NCI-H526 (cell line): ENCODE data around the gene MRTFB.
"Not testable (repeated sequence)": the region's sequence is repeated elsewhere in the genome, so short reads cannot be mapped to it uniquely, and the experiment has no call there.

Experiments used
- DNase-seq, 2 experiments: peaks; one replicate each; lab custom pipeline; 2025; lab: John Stamatoyannopoulos, UW

The MRTFB gene

GRCh38 chr16:14183962-14184361 lies 112.8 kb downstream of the MRTFB start:
- not testable (repeated sequence) for DNase-seq

- peak in 1 of 2 experiments; percentile 14 for DNase-seq
Observed at GRCh38 chr16:14186007-14186794, 115.1 kb downstream of the MRTFB start.

DNA sequence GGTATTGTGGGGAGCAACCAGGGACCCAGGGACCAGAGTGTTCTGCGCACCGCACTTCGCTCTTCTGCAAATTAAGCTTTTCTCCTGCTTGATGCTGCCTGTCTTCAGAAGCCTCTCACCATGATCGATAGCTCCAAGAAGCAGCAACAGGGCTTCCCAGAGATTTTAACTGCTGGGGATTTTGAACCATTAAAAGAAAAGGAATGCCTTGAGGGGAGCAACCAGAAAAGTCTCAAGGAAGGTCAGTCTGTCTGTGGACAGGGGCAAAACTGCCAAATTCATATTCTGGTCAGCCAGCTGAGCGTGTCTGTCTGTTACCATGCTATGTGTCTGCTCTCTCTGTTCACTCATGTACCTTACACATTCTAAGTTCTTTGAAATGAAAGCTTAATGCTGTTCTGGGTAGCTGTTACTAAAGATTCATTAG lies 115.7 kb downstream of the MRTFB start:
- no peak for DNase-seq

DNA sequence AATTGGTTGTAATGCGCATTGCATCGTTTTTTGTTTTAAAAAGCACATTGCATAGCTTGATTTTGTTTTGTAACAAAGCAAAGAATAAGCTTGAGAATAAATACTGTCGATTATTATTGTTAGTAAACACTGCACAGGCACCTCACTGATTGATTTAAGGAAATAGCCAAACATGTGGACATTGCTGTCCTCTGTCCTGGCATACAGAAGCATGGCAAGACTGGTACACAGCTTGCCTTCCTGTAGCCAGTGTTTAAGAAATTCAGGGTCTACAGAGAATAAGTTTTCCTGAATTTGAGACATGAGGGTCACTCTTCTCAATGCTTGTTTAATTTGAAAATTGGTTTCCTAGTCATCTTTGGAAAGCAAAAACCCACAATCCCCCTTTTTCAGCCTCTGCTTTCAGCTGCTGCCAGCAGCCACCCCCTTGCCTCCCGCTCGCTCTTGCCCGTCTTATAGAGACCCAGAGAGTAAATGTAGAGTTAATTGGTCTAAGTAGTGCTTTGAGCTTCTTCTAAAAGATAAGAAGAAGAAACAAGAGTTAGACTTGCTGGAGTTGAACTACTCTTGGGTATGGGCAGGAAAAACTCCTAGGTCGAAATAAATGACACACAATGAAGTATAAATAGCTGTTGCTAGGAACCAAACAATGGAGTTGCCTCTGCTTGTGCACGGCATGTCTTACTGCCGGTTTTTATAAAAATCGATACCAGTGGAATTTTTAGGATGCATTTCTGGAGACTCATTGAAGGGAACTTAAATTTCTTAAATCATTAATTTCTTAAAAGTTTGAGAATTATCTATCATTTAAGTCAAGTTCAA lies 116.6 kb downstream of the MRTFB start:
- no peak for DNase-seq

DNA sequence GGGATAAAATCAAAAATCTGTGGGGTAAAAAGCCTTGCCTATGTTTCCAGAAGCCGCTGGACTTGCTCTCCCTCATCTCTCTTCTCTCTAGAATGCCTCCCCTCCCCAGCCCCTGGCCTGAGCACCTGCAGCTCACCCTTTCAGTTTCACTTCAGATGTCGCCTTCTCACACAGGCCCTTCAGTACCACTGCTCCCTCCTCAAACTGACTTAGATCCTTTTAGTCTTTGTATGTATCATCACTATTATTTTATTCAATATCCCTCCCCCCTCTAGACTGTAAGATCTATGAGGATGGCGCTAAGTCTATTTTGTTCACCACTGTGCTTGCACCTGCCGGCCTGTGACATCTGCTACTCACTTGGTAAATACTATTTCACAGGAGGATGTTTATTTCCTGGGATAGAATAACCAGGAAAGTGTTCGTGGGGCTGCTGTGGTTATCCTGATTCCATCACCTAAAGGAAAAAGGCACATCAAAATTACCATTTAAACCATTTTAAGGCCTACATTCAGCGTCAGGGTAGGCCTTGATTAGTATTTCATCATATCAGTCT lies 122.3 kb downstream of the MRTFB start:
- DNase-seq, result no peak

GRCh38 chr16:14194721-14195120 lies 123.6 kb downstream of the MRTFB start:
- DNase-seq, result no peak

DNA sequence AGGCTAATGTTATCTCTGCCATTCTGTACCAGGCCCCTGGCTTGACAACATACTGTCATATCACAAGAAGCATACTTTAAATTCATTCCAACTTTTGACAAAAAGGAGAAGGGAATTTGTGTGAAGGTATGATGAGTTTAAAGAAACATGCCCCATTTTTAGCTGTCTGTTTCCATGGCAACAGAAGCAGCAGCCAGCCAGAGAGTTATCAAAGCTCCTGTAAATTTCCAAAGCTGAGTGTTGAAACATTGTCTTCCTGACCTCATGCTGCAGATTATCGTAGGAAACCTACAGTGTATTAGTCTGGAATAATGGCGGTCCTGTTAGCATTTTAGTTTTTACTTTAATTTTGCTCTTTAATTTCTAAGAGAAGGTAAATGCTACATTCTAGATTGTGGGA lies 124.9 kb downstream of the MRTFB start:
- no peak for DNase-seq

GRCh38 chr16:14196539-14196938 lies 125.4 kb downstream of the MRTFB start:
- no peak for DNase-seq

GRCh38 chr16:14198012-14198411 lies 126.9 kb downstream of the MRTFB start:
- no peak for DNase-seq

GRCh38 chr16:14198572-14198971 lies 127.5 kb downstream of the MRTFB start:
- no peak for DNase-seq

DNA sequence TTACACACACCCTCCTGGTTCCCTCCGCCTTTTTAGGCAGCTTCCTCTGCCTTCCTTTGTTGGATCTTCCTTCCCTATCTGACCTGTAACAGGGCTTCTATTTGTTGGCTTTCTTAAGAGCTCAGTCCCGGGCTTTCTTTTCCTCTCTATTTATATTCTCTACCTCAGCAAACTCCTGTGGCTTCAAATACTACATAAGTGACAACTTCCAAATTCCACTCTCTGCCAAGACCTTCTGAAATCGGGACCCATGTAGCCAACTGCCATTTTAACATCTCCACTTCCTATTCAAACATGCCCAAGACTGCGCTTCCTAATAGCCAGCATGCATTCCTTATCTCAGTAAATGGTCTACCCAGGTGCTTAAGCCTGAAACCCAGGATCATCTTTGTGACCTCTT lies 128.1 kb downstream of the MRTFB start:
- no peak for DNase-seq

GRCh38 chr16:14199624-14200023 lies 128.5 kb downstream of the MRTFB start:
- DNase-seq, result no peak

DNA sequence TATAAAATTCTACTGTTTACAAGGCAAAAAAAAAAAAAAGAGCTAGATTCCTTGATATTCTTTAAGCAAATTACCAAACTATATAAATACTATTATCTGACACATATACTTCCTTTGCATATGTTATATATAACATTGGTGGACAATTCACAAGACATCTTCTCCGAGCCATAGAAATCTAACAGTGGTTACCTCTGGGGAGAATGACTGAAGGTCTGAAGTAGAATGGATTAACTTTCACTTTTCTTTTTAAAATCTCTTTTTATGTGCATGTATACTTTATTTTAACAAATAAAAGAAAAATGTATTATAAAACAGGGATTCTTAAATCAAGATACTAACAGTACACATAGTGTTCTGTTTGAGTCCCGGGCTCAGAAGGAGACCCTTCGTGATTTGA lies 131.0 kb downstream of the MRTFB start:
- no peak for DNase-seq

DNA sequence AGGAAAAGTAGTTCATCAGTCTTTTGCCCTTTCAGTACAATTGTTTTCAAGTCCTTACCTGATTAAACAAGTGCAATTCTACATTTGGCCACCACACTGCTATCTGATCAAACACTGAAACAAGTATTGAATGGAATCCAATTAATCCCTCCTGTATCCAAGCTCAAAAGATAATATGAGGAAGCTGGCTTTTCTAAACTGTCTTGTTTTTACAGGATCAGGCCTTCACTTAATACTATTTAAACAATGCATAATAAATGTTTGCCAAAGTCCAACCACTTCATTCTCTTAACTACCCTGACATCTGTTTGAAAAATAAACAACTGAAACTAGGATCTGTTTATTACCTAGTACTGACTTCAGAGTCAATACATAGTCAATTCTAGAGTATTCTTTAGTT lies 131.6 kb downstream of the MRTFB start:
- DNase-seq, result peak; percentile 7 to 18

DNA sequence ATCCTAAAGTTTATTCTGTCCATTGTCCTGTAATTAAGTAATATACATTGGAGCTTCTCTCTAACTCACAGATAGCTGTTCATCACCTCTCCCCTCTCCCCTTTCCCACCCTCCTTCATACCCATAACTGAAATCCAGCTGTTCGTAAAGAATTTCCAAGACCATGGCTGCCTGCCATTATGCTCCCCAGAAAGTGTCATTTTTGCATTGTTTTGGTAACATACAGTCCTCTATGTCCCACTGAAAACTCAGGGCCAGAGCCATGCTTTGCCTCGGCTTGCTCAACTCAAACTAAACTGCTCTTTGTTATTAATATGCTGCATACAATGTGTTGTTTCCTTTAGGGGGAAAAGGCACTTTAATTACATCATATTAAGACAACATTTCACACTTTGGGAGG lies 132.0 kb downstream of the MRTFB start:
- DNase-seq, result no peak

- no peak for DNase-seq
Observed at GRCh38 chr16:14205666-14206065, 134.5 kb downstream of the MRTFB start.

- DNase-seq, result no peak
Observed at GRCh38 chr16:14211856-14212543, 140.9 kb downstream of the MRTFB start.

GRCh38 chr16:14215941-14216340 lies 144.8 kb downstream of the MRTFB start:
- no peak for DNase-seq

DNA sequence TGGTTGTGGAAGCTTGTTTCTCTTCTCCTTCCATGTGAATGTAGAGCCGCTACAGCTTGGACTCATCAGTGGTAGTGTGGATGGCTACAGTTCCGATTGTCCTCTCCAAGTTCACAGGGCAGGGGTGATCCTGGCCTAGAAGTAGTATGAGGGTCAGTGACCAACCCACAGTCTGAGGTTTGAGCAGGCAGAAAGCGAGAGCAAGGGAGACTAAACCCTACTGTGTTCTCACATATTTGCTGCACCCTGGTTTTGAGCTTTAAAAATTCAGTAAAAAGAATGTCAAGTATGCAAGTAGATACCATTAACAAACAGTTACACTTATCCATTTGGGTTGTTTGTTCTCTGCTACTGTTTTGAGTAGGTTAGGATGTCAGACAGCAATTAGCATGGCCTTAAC lies 148.9 kb downstream of the MRTFB start:
- no peak for DNase-seq

- DNase-seq, result no peak
Observed at GRCh38 chr16:14223632-14224031, 152.5 kb downstream of the MRTFB start.

DNA sequence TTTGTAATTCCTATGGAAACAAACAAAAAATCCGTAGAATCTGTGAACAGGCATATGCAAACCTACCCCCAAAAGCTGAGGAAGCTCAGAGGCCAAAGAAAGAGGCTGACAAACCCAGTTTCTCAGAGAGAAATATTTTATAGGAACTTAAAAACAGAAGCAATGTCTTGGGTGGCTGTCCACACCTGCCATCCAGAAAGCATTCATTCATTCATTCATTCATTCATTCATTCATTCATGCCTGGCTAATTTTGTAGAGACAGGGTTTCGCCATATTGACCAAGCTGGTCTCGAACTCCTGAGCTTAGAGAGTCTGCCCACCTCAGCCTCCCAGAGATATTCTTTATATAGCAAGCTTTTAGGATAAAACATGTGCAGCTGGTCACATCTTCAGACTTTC lies 154.3 kb downstream of the MRTFB start:
- DNase-seq, result no peak

DNA sequence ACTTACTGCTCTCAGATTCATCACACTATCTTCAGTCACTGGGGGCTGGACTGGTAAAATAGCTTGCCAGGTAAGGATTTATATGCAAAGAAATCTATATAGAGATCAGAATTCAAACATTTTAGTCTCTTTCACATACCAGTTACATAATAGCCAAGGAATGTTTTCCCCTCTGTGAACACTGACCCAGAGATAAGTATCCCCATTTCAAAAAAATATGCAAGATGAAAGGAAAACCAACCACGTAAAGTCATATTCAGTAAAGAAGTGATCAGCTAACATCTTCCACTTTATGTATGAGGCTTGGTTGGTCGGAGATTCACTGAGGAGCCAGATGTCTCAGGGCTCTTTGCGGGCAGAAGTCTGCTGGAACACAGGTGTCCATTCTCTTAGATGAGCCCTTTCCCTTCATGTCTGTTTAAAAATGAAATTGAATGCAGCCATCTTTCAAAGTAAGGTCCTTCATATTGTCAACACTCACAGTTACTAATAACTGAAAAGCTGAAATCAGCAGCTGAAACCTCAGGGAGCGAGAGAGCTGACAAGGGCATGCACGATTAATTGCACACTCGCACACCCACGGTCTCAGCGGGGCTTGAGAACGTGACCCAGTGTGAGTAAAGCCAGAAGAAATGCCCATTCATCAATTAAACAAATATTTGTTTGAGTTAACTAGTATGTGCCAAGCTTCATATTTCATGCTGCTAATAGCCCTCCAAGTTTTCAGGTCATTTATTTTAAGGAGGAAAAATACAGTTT lies 161.2 kb downstream of the MRTFB start:
- no peak for DNase-seq
